Large intestine (tissue), 3 donors: ENCODE results near the gene ACTN1. TPM values are rescaled to one million over a fixed set of nuclear protein-coding genes. Genes with fewer than 3 reads are reported as not detected.

Experiments
- DNase-seq, 2 donors: peaks; one replicate each; pipeline versions ENCODE4 v3.0.0 to v3.0.0-alpha.2; 2013
- H3K27ac ChIP-seq: one replicate; pipeline ENCODE4 v1.5.1; 2013; ENCODE audit warnings: low read length
- H3K27me3 ChIP-seq: 2 replicates; pipeline ENCODE4 v1.6.1; 2013; ENCODE audit warnings: low read length; ENCODE audit not compliant: control insufficient read depth, insufficient read depth
- H3K36me3 ChIP-seq: 2 replicates; pipeline ENCODE4 v1.6.1; 2013; ENCODE audit warnings: low read length; ENCODE audit not compliant: control insufficient read depth, insufficient read depth
- H3K4me1 ChIP-seq: one replicate; pipeline ENCODE4 v1.6.1; 2013; ENCODE audit warnings: low read length; ENCODE audit not compliant: control insufficient read depth, insufficient read depth
- H3K4me3 ChIP-seq: one replicate; pipeline ENCODE4 v1.5.1; 2013; ENCODE audit warnings: low read length
- H3K9me3 ChIP-seq: one replicate; pipeline ENCODE4 v1.6.1; 2013; ENCODE audit warnings: mild to moderate bottlenecking, low read depth, low read length, moderate library complexity; ENCODE audit not compliant: control insufficient read depth
- WGBS: methylation state at CpG from one replicate; pipeline ENCODE4 v1.1.5; 2013; ENCODE audit warnings: low lambda C conversion rate; ENCODE audit not compliant: insufficient coverage; 5-methylcytosine and 5-hydroxymethylcytosine counted together
- polyA plus RNA-seq: library from polyadenylated mRNA; unstranded; fragments of 120-200 nt; gene quantifications from one replicate; pipeline ENCODE4 v1.2.1, GENCODE V29; 2013

The ACTN1 gene
- polyA plus RNA-seq, 1 donor, result 120 TPM

DNA sequence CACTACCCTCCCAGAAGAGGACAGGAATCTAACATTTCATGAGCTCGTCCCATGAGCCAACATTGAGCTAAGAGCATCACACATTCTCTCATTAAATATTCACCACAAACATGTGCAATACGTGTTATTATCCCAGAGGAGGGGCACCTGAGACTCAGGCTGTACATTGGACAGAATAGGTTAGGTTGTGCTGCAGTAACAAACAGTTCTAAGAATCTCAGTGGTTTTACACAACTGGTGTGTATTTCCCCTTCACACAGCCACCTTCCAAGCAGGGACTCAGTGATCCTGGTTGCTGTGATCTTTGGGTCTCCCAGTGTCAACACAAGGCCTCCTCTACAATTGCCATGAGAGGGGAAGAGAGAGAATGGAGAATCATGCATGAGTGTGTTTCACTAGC, 15.0 kb upstream of the ACTN1 start:
- Histone ChIP-seq H3K27ac (no peak overlapping the region), H3K27me3 (no peaks in the 10 kb centered on the region), H3K4me3 (no peak overlapping the region), H3K36me3 (no peaks in the 10 kb centered on the region), H3K9me3 (no peaks in the 10 kb centered on the region), H3K4me1 (no peaks in the 10 kb centered on the region)
- no CpG with 5 or more reads among the region's 2 CpGs for WGBS
- DNase-seq, result no peak

DNA sequence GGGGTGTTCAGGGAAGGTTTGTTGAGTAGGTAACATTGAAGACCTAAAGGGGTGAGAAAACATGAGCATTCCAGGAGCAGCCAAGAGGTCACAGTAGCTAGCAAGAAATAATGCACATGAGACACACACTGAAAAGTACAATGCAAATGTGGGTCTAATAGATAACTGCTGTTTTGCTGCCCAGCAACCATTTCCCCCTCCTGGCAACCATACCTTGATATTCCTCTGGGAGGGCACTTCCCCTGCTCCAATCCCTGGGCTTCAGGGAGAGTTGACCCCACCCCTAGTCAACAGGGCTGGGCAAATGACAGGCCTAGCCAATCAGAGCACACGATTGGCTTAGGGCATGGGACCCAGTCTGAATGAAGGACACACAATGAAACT, 8.5 kb upstream of the ACTN1 start:
- WGBS, result no CpG with 5 or more reads among the region's 1 CpG
- DNase-seq, result peak in 1 of 2 donors; percentile 69
- H3K36me3 ChIP-seq, result no peaks in the 10 kb centered on the region
- no peaks in the 10 kb centered on the region for H3K9me3 ChIP-seq
- H3K4me3 ChIP-seq, result no peak overlapping the region
- no peaks in the 10 kb centered on the region for H3K27me3 ChIP-seq
- no peak overlapping the region for H3K27ac ChIP-seq
- H3K4me1 ChIP-seq, result no peaks in the 10 kb centered on the region

DNA sequence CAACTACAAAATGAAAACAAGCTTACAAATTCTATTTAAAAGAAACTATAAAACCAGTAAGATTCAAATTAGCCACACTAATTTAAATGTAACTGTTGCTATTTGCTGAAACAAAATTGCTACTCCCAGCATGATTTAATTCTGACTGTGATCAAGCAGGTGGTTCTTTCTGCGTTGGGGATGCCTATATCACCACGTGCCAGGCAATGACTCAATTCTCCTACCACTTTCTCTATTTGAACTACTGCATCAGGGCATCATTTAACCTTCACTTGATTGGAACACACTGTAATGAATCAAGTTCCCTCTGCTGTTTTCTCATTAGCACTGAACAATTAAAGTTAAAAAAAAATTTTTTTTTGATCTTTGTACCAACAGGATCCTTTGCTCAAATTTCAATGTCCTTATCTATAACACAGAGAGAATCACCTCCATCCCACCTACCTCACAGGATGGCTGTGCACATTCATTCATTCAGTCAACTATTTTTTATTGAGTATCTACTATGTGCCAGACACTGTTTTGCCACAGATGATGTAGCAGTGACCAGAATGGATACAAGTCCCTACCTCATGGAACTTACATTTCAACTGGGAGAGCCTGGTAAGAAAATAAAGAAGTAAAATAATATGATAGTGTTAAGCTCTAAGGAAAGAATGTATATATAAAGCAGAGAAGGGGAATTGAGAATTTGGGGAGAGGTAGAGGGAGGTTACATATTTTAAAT, 8.0 kb upstream of the ACTN1 start:
- DNase-seq, result no peak
- Histone ChIP-seq H3K27ac (no peak overlapping the region), H3K27me3 (no peaks in the 10 kb centered on the region), H3K4me3 (no peak overlapping the region), H3K4me1 (no peaks in the 10 kb centered on the region), H3K36me3 (no peaks in the 10 kb centered on the region), H3K9me3 (no peaks in the 10 kb centered on the region)
- WGBS, result no CpG with 5 or more reads among the region's 2 CpGs

DNA sequence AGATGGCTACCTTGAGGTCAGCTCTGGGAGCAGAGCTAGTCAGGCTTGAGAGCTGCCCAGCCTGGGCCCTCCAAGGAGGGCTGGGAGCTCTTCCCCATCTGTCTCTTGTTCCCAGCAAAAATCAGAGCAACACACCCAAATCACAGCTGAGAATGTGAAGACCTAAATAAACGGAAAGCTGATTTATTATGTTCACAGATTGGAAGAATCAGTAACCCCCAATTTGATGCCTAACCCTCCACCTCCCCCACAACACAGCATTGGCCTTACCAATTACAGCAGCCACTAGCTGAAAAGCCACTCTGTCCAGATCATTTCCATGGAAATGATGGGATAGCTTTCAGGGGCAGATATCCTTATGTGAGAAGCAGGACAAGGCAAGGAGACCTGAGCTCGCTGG, 7.1 kb upstream of the ACTN1 start:
- H3K4me1 ChIP-seq, result no peaks in the 10 kb centered on the region
- no peak for DNase-seq
- no peak overlapping the region for H3K4me3 ChIP-seq
- no peaks in the 10 kb centered on the region for H3K27me3 ChIP-seq
- no peaks in the 10 kb centered on the region for H3K9me3 ChIP-seq
- no CpG with 5 or more reads among the region's 2 CpGs for WGBS
- no peaks in the 10 kb centered on the region for H3K36me3 ChIP-seq
- no peak overlapping the region for H3K27ac ChIP-seq

DNA sequence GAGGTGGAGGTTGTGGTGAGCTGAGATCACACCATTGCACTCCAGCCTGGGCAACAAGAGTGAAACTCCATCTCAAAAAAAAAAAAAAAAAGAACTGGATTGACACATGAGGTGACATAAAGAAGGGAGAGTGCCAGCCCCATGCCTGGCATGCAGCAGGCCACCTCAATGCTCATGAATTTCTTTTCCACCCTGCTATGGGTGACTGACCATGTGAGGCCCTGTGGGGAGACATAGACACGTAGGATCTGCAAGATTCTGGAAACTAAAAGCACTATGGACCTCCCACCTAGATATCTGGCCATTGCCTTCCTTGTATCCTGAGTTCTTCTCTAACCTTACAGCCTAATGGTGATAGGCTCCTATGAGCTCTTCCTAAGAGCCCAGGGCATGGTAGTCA, 5.6 kb upstream of the ACTN1 start:
- H3K4me1 ChIP-seq, result peaks cover 6% of the 10 kb centered on the region

DNA sequence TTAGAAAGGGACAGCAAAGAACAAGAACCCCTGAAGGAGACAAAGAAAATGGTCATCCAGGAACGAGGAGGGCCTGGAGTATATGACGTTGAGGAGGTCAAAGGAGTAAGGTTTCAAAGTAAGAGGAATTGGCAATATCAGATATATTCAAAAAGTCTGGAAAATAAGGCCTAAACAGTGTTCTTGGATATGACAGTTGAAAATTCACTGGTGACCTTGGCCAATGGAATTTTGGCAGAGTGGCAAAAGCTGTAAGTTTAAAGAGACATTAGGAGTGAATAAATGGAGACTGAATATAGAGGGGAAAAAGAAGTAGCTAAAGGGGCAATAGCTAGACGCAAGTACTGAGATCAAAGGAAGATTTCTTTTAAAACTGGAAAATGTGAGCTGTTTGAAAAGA, 4.1 kb upstream of the ACTN1 start:
- no peaks in the 10 kb centered on the region for H3K36me3 ChIP-seq
- H3K4me3 ChIP-seq, result no peak overlapping the region
- no peak overlapping the region for H3K27ac ChIP-seq
- H3K4me1 ChIP-seq, result peaks cover 6% of the 10 kb centered on the region
- no peaks in the 10 kb centered on the region for H3K9me3 ChIP-seq
- H3K27me3 ChIP-seq, result no peaks in the 10 kb centered on the region
- WGBS, result 80% methylated on average over 1 of the region's 3 CpGs
- DNase-seq, result no peak

More for the DNA sequence above, 5.6 kb upstream of the ACTN1 start:
- Histone ChIP-seq H3K36me3 (no peaks in the 10 kb centered on the region), H3K27me3 (no peaks in the 10 kb centered on the region), H3K4me3 (no peak overlapping the region), H3K9me3 (no peaks in the 10 kb centered on the region), H3K27ac (no peak overlapping the region)
- no peak for DNase-seq
- WGBS, result no CpG with 5 or more reads among the region's 1 CpG

DNA sequence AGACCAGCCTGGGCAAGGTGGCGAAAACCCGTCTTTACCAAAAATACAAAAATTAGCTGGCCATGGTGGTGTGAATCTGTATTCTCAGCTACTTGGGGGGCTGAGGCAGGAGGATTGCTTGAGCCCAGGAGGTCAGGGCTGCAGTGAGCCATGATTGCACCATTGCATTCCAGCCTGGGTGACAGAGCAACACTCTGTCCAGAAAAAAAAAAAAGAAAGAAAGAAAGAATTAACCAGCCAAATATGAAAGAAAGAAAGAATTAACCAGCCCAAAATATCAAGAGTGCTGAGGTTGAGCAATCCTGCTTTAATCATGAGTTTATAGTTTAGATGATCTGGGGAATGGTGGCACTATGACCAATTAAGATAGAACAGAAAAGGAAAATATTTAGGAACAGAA, 3.5 kb upstream of the ACTN1 start:
- no peak overlapping the region for H3K27ac ChIP-seq
- H3K9me3 ChIP-seq, result no peaks in the 10 kb centered on the region
- no CpG with 5 or more reads among the region's 2 CpGs for WGBS
- no peak overlapping the region for H3K4me3 ChIP-seq
- H3K36me3 ChIP-seq, result no peaks in the 10 kb centered on the region
- H3K27me3 ChIP-seq, result no peaks in the 10 kb centered on the region
- peaks cover 6% of the 10 kb centered on the region for H3K4me1 ChIP-seq
- no peak for DNase-seq

DNA sequence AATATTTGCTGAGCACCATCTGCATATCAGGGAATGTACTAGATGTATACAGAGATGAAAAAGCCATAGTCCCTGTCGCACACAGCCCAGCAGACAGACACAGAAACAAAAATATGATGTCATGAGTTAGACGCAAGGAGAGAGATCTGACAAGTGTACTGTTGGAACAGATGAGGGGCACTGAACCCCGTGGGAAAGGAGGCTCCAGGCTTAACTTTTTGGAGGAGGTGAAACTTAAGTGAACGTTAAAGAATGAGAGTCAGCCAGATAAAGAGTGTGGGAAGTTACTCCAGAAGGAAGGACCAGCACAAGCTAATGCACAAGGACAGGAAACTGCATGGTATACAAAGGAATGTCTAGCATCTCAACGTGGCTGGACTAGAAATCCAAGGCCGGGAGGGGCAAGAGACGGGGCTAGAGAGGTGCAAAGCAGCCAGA, 2.5 kb upstream of the ACTN1 start:
- 60% methylated on average over 3 of the region's 7 CpGs for WGBS
- no peak overlapping the region for H3K27ac ChIP-seq
- no peak for DNase-seq
- H3K9me3 ChIP-seq, result no peaks in the 10 kb centered on the region
- H3K36me3 ChIP-seq, result no peaks in the 10 kb centered on the region
- peaks cover 10% of the 10 kb centered on the region for H3K4me1 ChIP-seq
- H3K4me3 ChIP-seq, result no peak overlapping the region
- no peaks in the 10 kb centered on the region for H3K27me3 ChIP-seq

DNA sequence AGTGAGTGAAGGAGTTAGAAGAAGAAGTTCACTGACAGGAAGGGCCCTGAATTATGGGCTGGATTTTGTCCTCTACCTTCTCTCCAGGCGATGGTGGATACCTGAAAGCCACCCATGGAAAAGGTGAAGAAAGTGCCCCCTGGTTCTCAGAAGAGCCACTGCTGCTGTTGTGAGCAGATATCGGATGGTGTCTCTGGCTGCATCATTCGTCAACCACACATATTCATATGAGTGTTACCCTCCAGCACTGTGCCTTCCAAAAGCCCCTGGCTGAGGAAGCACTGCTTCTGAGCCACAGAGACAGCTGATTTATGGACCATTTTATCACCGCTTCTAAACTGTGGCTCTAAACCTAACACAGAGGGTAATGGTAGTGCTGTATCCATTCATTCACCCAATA, 2.0 kb upstream of the ACTN1 start:
- no peaks in the 10 kb centered on the region for H3K36me3 ChIP-seq
- peaks cover 14% of the 10 kb centered on the region for H3K4me1 ChIP-seq
- H3K4me3 ChIP-seq, result no peak overlapping the region
- H3K27me3 ChIP-seq, result no peaks in the 10 kb centered on the region
- no peaks in the 10 kb centered on the region for H3K9me3 ChIP-seq
- WGBS, result no CpG with 5 or more reads among the region's 4 CpGs
- H3K27ac ChIP-seq, result no peak overlapping the region
- no peak for DNase-seq

DNA sequence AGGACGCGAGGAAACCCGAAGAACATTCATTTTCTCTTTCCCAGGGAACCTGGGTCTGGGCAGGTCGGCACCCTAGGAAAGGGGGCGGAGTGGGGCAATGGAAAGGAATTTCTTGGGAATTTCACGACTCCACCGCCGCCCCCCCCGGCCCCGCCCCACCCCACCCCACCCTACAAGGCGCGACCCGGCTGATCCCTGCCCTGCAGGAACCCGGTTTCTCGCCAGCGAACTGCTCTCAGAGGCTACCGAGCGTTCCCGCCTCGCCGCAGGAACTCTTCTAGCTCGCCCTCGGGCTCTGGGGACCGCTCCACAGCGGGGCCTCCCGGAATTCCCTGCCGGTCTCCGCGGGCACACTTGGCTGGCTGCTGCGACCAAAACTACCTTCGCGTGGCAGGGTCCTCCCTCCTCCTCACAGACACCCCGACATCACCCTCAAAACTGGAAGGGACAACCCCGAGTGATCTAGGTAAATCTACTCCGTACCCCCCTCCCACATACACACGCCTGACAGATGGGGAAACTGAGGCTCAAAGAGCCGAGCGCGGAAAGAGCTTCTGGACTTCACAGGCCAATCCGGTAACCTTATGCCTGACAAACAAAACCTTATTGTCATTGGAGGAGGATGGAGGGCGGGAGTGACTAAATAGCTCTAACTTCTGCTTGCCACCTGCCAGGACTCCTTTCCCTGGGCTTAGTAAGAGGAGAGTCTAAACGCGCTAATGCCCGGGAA, 785 bp upstream of the ACTN1 start:
- H3K36me3 ChIP-seq, result peaks cover 6% of the 10 kb centered on the region

More for the DNA sequence above, 785 bp upstream of the ACTN1 start:
- H3K4me3 ChIP-seq, result peak overlapping the region; percentile 96
- peak in 1 of 2 donors; percentile 37 for DNase-seq
- H3K27me3 ChIP-seq, result no peaks in the 10 kb centered on the region
- peak overlapping the region; percentile 93 for H3K27ac ChIP-seq
- no peaks in the 10 kb centered on the region for H3K9me3 ChIP-seq
- H3K4me1 ChIP-seq, result peaks cover 26% of the 10 kb centered on the region
- WGBS, result no CpG with 5 or more reads among the region's 44 CpGs
